WTC11 (cell line): Measurements from ENCODE around the gene GJD3. TPM values are rescaled to one million over a fixed set of nuclear protein-coding genes. Genes with fewer than 3 reads are reported as not detected.
A peak's percentile ranks its signal among the peaks of the same experiment; 100 is the strongest.

Experiments used
- ATAC-seq: fragments of 200-7000 bp; cut with Tn5 transposase; 2 replicates; pipeline ENCODE4 v1.10.0; 2021; ENCODE audit warnings: mild to moderate bottlenecking, moderate library complexity
- CTCF ChIA-PET: fragments of 300-600 bp; sonication (Branson Sonifier 250); formaldehyde crosslinking; loops from one replicate; lab custom pipeline; 2021; ENCODE audit warnings: antibody characterized with exemption; lab: Charles Lee
- POLR2A ChIA-PET: fragments of 350-600 bp; sonication (Branson Sonifier 250); formaldehyde crosslinking; loops from one replicate; lab custom pipeline; 2021; ENCODE audit warnings: antibody characterized with exemption; lab: Charles Lee
- DNase-seq: peaks from one replicate; pipeline ENCODE4 v3.0.0; 2021; ENCODE audit warnings: low spot score
- H3K27ac Mint-ChIP-seq: 2 replicates; pipeline ENCODE4 v1.8.0; 2021; ENCODE audit warnings: mixed read lengths
- H3K27me3 Mint-ChIP-seq: 2 replicates; pipeline ENCODE4 v1.8.0; 2021; ENCODE audit warnings: low read depth, mild to moderate bottlenecking, moderate library complexity, mixed read lengths
- H3K36me3 Mint-ChIP-seq: 2 replicates; pipeline ENCODE4 v1.8.0; 2021; ENCODE audit warnings: mixed read lengths
- H3K4me1 Mint-ChIP-seq: 2 replicates; pipeline ENCODE4 v1.8.0; 2022; ENCODE audit warnings: mixed read lengths
- H3K4me3 Mint-ChIP-seq: 2 replicates; pipeline ENCODE4 v1.8.0; 2021; ENCODE audit warnings: mild to moderate bottlenecking, moderate library complexity, mixed read lengths
- H3K9me3 Mint-ChIP-seq: 2 replicates; pipeline ENCODE4 v1.8.0; 2021; ENCODE audit warnings: mixed read lengths
- ATF1 ChIP-seq: sonication (generic); formaldehyde crosslinking; IDR thresholded peaks from 2 replicates; pipeline ENCODE4 v1.8.1; 2023; ENCODE audit warnings: mild to moderate bottlenecking, moderate library complexity, missing genetic modification reagents
- CREM ChIP-seq: sonication (generic); formaldehyde crosslinking; IDR thresholded peaks from 2 replicates; pipeline ENCODE4 v1.8.1; 2022; ENCODE audit warnings: mild to moderate bottlenecking, missing genetic modification reagents, moderate library complexity
- ETV6 ChIP-seq: sonication (generic); formaldehyde crosslinking; IDR thresholded peaks from 2 replicates; pipeline ENCODE4 v1.8.1; 2022; ENCODE audit warnings: mild to moderate bottlenecking, missing genetic modification reagents
- GABPB1 ChIP-seq: sonication (generic); formaldehyde crosslinking; IDR thresholded peaks from 2 replicates; pipeline ENCODE4 v1.8.1; 2023; ENCODE audit warnings: mild to moderate bottlenecking, missing genetic modification reagents
- HMGA2 ChIP-seq: fragments of 250-450 bp; sonication (Bioruptor Pico); IDR thresholded peaks from 2 replicates; pipeline ENCODE4 v1.4.0; 2021; ENCODE audit warnings: mild to moderate bottlenecking, moderate library complexity
- OVOL2 ChIP-seq: fragments of 250-450 bp; sonication (Bioruptor Pico); IDR thresholded peaks from 2 replicates; pipeline ENCODE4 v1.9.0; 2021; ENCODE audit warnings: mild to moderate bottlenecking, borderline replicate concordance
- RORB ChIP-seq: fragments of 250-450 bp; sonication (Bioruptor Pico); IDR thresholded peaks from 2 replicates; pipeline ENCODE4 v1.9.0; 2021; ENCODE audit warnings: mild to moderate bottlenecking
- TCF7 ChIP-seq: sonication (generic); formaldehyde crosslinking; IDR thresholded peaks from 2 replicates; pipeline ENCODE4 v1.8.0; 2022; ENCODE audit warnings: mild to moderate bottlenecking, low read depth, missing genetic modification reagents, moderate library complexity
- ZNF138 ChIP-seq: sonication (generic); formaldehyde crosslinking; conservative IDR thresholded peaks from 2 replicates; pipeline ENCODE4 v1.8.1; 2022; ENCODE audit warnings: mild to moderate bottlenecking, moderate library complexity, missing genetic modification reagents
- ZNF317 ChIP-seq: sonication (generic); formaldehyde crosslinking; IDR thresholded peaks from 2 replicates; pipeline ENCODE4 v1.8.1; 2023; ENCODE audit warnings: low read depth, mild to moderate bottlenecking, moderate library complexity, missing genetic modification reagents, borderline replicate concordance
- ZNF671 ChIP-seq: fragments of 250-450 bp; sonication (Bioruptor Pico); IDR thresholded peaks from 2 replicates; pipeline ENCODE4 v1.8.0; 2021; ENCODE audit warnings: mild to moderate bottlenecking
- total RNA-seq: library from RNA; stranded (reverse); gene quantifications from 3 replicates; pipeline ENCODE4 v1.2.3, GENCODE V29; 2021
- TF ChIP-seq, protein P1 (sequence below): fragments of 250-450 bp; sonication (Bioruptor Pico); IDR thresholded peaks from 2 replicates; pipeline ENCODE4 v1.9.0; 2021; ENCODE audit warnings: mild to moderate bottlenecking
- TF ChIP-seq, protein P2 (sequence below): sonication (generic); formaldehyde crosslinking; conservative IDR thresholded peaks from 2 replicates; pipeline ENCODE4 v1.8.1; 2023; ENCODE audit warnings: mild to moderate bottlenecking, low read depth, missing genetic modification reagents, moderate library complexity
- TF ChIP-seq, protein P3 (sequence below): sonication (generic); formaldehyde crosslinking; IDR thresholded peaks from 2 replicates; pipeline ENCODE4 v1.8.0; 2023; ENCODE audit warnings: missing genetic modification reagents
- TF ChIP-seq, protein P4 (sequence below): sonication (generic); formaldehyde crosslinking; IDR thresholded peaks from 2 replicates; pipeline ENCODE4 v1.8.1; 2023; ENCODE audit warnings: mild to moderate bottlenecking, missing genetic modification reagents
- TF ChIP-seq, protein P5 (sequence below): sonication (generic); formaldehyde crosslinking; IDR thresholded peaks from 2 replicates; pipeline ENCODE4 v1.8.0; 2022; ENCODE audit warnings: mild to moderate bottlenecking, missing genetic modification reagents
- TF ChIP-seq, protein P6 (sequence below): sonication (generic); formaldehyde crosslinking; IDR thresholded peaks from 2 replicates; pipeline ENCODE4 v1.8.1; 2023; ENCODE audit warnings: mild to moderate bottlenecking, missing genetic modification reagents
- TF ChIP-seq, protein P7 (sequence below): fragments of 250-450 bp; sonication (Bioruptor Pico); IDR thresholded peaks from 2 replicates; pipeline ENCODE4 v1.9.0; 2021; ENCODE audit warnings: mild to moderate bottlenecking, borderline replicate concordance
- TF ChIP-seq, protein P8 (sequence below): sonication (generic); formaldehyde crosslinking; IDR thresholded peaks from 2 replicates; pipeline ENCODE4 v1.8.0; 2022; ENCODE audit warnings: mild to moderate bottlenecking, missing genetic modification reagents

GJD3 gene
- total RNA-seq, 1 experiment from 2014 or later, result 2.3 TPM

DNA sequence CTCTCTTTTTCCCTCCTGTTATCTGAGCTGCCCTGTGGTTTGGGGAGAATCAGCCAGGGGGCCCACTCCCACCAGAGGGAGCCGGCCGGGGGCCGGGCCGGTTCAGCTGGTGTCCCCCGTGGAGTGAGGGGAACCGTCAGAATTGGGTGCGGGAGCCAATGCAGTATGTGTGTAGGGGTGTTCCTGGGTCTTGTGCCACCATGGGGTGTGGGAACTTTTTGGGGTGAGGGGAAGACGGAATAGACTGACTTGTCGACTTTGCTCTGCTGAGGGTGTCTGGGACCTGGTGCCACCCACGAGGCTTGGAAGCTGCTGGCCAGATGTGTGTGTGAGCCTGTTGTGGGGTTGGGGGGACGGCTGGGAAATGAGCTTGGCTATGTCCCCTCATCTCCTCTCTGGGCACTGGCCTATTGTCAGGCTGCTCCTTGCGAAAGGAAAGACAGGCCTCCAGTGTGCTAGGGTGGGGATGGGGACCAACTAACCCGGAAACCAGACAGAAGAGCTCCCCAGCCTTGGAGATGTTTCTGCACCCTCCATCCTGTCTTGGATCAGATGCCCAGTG lies 45.6 kb downstream of the GJD3 start (continued):
- TF ChIP-seq, protein P1, sequence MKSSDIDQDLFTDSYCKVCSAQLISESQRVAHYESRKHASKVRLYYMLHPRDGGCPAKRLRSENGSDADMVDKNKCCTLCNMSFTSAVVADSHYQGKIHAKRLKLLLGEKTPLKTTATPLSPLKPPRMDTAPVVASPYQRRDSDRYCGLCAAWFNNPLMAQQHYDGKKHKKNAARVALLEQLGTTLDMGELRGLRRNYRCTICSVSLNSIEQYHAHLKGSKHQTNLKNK, result no peak
- TF ChIP-seq ATF1 (CRISPR knock-in tag), result no peak
- TF ChIP-seq ZNF317, result no peak
- TF ChIP-seq, protein P2, sequence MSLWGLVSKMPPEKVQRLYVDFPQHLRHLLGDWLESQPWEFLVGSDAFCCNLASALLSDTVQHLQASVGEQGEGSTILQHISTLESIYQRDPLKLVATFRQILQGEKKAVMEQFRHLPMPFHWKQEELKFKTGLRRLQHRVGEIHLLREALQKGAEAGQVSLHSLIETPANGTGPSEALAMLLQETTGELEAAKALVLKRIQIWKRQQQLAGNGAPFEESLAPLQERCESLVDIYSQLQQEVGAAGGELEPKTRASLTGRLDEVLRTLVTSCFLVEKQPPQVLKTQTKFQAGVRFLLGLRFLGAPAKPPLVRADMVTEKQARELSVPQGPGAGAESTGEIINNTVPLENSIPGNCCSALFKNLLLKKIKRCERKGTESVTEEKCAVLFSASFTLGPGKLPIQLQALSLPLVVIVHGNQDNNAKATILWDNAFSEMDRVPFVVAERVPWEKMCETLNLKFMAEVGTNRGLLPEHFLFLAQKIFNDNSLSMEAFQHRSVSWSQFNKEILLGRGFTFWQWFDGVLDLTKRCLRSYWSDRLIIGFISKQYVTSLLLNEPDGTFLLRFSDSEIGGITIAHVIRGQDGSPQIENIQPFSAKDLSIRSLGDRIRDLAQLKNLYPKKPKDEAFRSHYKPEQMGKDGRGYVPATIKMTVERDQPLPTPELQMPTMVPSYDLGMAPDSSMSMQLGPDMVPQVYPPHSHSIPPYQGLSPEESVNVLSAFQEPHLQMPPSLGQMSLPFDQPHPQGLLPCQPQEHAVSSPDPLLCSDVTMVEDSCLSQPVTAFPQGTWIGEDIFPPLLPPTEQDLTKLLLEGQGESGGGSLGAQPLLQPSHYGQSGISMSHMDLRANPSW (CRISPR knock-in tag), result no peak
- TF ChIP-seq, protein P3, sequence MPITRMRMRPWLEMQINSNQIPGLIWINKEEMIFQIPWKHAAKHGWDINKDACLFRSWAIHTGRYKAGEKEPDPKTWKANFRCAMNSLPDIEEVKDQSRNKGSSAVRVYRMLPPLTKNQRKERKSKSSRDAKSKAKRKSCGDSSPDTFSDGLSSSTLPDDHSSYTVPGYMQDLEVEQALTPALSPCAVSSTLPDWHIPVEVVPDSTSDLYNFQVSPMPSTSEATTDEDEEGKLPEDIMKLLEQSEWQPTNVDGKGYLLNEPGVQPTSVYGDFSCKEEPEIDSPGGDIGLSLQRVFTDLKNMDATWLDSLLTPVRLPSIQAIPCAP (CRISPR knock-in tag), result no peak
- no peak for TF ChIP-seq ZNF138 (CRISPR knock-in tag)
- TF ChIP-seq, protein P4, sequence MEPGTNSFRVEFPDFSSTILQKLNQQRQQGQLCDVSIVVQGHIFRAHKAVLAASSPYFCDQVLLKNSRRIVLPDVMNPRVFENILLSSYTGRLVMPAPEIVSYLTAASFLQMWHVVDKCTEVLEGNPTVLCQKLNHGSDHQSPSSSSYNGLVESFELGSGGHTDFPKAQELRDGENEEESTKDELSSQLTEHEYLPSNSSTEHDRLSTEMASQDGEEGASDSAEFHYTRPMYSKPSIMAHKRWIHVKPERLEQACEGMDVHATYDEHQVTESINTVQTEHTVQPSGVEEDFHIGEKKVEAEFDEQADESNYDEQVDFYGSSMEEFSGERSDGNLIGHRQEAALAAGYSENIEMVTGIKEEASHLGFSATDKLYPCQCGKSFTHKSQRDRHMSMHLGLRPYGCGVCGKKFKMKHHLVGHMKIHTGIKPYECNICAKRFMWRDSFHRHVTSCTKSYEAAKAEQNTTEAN (CRISPR knock-in tag), result no peak
- TF ChIP-seq RORB (CRISPR knock-in tag), result no peak
- TF ChIP-seq, protein P5, sequence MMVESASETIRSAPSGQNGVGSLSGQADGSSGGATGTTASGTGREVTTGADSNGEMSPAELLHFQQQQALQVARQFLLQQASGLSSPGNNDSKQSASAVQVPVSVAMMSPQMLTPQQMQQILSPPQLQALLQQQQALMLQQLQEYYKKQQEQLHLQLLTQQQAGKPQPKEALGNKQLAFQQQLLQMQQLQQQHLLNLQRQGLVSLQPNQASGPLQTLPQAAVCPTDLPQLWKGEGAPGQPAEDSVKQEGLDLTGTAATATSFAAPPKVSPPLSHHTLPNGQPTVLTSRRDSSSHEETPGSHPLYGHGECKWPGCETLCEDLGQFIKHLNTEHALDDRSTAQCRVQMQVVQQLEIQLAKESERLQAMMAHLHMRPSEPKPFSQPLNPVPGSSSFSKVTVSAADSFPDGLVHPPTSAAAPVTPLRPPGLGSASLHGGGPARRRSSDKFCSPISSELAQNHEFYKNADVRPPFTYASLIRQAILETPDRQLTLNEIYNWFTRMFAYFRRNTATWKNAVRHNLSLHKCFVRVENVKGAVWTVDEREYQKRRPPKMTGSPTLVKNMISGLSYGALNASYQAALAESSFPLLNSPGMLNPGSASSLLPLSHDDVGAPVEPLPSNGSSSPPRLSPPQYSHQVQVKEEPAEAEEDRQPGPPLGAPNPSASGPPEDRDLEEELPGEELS (CRISPR knock-in tag), result no peak
- TF ChIP-seq ZNF671 (CRISPR knock-in tag), result no peak
- TF ChIP-seq TCF7 (CRISPR knock-in tag), result no peak
- TF ChIP-seq, all 79 proteins: peak for 0

DNA sequence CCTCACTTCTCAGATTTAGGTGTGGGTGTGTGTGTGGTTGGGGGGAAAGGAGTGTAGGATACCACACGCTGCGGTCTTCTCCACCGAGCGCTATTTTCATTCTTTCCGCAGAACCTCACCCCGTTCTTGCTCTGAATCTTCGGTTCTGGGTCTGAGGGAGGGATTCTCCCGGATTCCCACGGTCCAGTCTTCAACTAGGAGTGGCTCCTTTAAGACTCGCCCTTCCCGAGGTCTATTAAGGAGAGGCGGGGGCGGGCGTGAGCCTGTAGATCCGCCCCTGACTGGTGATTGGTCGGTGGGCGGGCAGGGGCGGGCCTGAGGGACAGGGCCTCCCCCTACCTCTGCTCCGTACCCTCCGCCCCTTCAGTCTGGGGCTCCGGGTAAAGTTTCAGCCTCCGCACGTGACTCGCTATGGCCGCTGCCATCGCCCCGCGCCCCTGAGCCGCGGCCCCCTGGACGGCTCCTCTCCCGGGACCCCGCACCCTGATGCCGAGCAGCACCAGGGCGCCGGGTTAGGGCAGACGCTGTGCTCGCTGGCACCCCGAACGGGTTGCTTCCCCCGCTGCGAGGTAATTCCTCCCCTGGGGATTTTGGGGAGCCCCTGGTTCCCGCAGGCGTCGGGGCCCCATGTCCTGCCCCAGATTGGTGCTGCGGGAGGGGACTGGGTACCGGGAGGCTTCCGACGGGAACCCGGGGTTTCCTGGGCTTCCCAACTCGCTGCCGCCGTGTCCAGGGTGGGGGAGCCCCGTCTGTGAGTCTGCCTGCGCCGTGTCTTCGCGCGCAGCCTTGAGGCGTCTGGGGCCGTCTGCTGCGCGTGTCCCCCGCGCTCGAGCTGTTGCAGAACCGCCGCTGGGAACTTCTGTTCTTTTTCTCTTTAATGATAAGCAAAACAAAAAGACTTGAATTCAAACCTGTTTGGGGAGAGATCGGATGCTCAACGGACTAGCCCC lies 46.4 kb downstream of the GJD3 start:
- DNase-seq, result peak; percentile 96
- Mint-ChIP-seq H3K27ac (peak overlapping the region; percentile 97), H3K9me3 (no peaks in the 10 kb centered on the region), H3K27me3 (peaks cover 22% of the 10 kb centered on the region), H3K4me1 (peaks cover 74% of the 10 kb centered on the region), H3K36me3 (no peaks in the 10 kb centered on the region), H3K4me3 (peak overlapping the region; percentile 90)
- peak; percentile 93 for ATAC-seq
- CTCF ChIA-PET, result interaction anchor here (0.7 to 3.5 kb wide), 43 partner anchors 8 to 1421 kb away, joined by 3 to 117 read pairs (median 4); partner anchors contain the start of genes CDC6, RARA, TOP2A and WIPF2
- POLR2A ChIA-PET, result interaction anchor here (1.0 to 2.0 kb wide), 5 partner anchors 9 to 30 kb away, joined by 3 to 17 read pairs (median 5); no protein-coding TSS in a partner anchor
- TF ChIP-seq, protein P6, sequence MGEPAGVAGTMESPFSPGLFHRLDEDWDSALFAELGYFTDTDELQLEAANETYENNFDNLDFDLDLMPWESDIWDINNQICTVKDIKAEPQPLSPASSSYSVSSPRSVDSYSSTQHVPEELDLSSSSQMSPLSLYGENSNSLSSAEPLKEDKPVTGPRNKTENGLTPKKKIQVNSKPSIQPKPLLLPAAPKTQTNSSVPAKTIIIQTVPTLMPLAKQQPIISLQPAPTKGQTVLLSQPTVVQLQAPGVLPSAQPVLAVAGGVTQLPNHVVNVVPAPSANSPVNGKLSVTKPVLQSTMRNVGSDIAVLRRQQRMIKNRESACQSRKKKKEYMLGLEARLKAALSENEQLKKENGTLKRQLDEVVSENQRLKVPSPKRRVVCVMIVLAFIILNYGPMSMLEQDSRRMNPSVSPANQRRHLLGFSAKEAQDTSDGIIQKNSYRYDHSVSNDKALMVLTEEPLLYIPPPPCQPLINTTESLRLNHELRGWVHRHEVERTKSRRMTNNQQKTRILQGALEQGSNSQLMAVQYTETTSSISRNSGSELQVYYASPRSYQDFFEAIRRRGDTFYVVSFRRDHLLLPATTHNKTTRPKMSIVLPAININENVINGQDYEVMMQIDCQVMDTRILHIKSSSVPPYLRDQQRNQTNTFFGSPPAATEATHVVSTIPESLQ (CRISPR knock-in tag), result no peak
- peak; percentile 21; the same call in 1 of the 2 replicates for TF ChIP-seq ETV6 (CRISPR knock-in tag)
- TF ChIP-seq CREM (CRISPR knock-in tag), result no peak
- TF ChIP-seq GABPB1, result peak; percentile 37
- TF ChIP-seq, protein P7, sequence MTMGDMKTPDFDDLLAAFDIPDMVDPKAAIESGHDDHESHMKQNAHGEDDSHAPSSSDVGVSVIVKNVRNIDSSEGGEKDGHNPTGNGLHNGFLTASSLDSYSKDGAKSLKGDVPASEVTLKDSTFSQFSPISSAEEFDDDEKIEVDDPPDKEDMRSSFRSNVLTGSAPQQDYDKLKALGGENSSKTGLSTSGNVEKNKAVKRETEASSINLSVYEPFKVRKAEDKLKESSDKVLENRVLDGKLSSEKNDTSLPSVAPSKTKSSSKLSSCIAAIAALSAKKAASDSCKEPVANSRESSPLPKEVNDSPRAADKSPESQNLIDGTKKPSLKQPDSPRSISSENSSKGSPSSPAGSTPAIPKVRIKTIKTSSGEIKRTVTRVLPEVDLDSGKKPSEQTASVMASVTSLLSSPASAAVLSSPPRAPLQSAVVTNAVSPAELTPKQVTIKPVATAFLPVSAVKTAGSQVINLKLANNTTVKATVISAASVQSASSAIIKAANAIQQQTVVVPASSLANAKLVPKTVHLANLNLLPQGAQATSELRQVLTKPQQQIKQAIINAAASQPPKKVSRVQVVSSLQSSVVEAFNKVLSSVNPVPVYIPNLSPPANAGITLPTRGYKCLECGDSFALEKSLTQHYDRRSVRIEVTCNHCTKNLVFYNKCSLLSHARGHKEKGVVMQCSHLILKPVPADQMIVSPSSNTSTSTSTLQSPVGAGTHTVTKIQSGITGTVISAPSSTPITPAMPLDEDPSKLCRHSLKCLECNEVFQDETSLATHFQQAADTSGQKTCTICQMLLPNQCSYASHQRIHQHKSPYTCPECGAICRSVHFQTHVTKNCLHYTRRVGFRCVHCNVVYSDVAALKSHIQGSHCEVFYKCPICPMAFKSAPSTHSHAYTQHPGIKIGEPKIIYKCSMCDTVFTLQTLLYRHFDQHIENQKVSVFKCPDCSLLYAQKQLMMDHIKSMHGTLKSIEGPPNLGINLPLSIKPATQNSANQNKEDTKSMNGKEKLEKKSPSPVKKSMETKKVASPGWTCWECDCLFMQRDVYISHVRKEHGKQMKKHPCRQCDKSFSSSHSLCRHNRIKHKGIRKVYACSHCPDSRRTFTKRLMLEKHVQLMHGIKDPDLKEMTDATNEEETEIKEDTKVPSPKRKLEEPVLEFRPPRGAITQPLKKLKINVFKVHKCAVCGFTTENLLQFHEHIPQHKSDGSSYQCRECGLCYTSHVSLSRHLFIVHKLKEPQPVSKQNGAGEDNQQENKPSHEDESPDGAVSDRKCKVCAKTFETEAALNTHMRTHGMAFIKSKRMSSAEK (CRISPR knock-in tag), result no peak
- no peak for TF ChIP-seq OVOL2 (CRISPR knock-in tag)
- TF ChIP-seq, protein P8, sequence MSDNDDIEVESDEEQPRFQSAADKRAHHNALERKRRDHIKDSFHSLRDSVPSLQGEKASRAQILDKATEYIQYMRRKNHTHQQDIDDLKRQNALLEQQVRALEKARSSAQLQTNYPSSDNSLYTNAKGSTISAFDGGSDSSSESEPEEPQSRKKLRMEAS (CRISPR knock-in tag), result peak; percentile 81
- TF ChIP-seq HMGA2 (CRISPR knock-in tag), result no peak
